SIG-M5 (cell line): Measurements from ENCODE around the gene MARK2.

ENCODE experiments used
- DNase-seq: peaks from one replicate; lab custom pipeline; 2025; lab: John Stamatoyannopoulos, UW

Gene MARK2

DNA sequence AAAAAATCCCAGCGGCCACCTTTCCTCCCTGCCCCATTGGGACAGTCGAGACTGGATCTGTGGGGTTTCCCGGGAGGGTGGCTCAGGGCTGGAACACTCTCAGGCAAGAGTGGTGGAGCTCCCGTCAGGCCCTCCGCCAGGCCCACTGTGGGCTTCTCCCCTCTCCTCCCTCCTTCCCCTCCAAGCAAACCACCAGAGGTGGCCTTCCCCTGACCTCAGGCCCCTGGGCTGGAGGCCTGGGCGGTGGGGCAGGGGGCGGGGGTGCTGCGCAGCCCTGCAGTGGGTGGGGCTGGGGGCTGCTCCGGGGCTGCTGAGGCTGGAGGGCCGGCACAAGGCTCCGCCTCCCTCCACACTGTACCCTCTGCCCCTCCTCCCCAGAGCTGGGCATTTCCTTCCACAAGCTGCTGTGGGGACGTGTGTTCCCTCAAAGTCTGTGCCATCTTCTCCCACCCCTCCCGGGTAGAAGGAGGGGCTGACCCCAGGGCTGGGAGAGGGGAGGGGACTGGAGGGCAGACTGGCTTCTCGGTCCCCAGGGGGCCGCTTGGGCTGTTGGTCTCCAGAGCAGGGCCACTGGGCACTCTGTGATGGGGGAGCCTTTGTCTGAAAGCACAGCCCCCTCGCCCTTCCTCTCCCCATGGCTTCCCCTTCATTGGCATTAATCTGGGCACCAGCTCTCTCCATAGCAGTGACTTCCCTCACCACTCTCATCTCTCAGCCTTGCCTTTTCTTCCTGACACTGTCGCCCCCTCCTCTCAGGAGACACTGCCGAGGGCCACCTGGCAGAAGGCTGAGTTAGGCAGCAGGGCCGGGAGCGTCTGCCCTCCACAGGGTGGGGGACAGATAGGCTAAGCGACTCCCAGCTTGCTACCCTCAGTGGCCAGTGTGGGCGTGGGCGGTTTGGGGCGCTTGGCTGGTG is 70.9 kb downstream of the MARK2 start:
- DNase-seq, result no peak

DNA sequence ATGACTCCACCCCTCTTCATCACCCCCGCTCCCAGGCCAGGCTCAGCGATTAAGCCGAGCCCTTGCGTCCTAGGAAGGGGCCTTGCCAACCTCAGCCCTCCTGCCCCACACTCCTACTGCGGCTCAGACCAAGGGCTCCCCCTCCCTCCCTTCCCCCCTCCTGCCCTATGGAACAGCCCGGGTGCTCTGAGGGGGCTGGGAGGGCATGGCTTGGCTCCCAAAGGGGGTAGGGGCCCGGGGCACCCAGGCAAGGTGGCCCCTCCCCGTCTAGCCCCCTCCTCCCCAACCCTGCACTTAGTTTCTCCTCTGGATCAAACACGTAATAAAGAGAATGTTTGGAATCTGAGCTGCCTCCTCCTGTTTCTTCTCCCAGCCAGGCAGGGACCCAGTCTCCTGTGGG is 71.8 kb downstream of the MARK2 start:
- DNase-seq, result no peak

DNA sequence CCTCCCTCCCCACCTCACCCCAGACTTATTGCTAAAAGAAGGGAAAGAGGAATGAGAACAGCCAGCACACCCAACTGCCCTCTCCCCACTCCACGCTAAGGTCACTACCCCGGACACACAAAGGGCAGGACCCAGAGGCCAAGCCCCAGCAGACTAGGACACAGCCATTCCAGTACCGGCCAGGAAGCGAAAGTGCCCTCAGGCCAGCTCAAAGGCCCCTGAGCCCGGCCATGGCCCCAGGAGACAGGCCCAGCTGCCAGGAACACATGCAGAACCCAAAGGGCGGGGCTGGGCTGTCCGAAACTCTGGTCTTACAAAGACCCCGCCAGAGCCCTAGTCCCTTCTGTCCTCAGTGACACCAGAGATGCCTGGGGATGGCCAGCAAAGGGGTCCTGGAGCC is 72.5 kb downstream of the MARK2 start:
- no peak for DNase-seq

DNA sequence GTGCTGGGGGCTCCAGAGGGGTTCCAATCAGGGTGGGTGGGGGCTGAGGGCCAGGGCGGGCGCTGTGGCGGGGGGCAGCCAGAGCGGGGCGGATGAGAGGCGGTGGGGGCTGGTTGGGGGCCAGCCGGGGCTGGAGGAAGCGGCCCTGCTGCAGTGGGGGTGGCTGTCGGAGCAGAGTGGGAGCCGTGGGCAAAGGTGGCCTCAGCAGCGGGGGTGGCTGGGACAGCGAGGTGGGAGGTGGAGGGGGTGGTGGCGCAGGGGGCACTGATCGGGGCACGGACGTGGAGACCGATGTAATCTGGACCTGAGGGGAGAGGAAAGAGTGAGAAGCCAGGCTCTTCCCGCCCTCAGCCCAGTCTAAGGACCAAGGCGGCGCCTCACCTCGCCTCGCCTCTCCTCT is 73.0 kb downstream of the MARK2 start:
- no peak for DNase-seq

DNA sequence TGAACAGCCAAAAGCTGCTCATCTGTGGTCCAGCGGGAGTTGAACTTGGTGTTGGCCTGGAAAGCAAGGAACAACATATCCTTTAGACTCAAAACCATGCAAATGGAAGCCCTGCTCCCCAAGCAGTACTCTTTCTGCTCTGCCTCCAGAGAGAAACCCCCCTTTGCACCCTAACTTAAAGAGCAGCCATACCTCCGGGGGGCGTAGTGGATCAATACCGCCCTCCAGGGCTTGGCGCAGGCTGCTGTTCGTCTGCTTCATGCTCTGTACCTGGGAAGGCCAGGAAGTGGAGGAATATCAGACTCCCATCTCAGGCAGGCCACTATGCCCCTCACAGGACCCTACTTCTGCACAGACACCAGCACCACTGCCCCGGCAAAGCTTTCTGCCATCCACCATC is 73.8 kb downstream of the MARK2 start:
- DNase-seq, result no peak

DNA sequence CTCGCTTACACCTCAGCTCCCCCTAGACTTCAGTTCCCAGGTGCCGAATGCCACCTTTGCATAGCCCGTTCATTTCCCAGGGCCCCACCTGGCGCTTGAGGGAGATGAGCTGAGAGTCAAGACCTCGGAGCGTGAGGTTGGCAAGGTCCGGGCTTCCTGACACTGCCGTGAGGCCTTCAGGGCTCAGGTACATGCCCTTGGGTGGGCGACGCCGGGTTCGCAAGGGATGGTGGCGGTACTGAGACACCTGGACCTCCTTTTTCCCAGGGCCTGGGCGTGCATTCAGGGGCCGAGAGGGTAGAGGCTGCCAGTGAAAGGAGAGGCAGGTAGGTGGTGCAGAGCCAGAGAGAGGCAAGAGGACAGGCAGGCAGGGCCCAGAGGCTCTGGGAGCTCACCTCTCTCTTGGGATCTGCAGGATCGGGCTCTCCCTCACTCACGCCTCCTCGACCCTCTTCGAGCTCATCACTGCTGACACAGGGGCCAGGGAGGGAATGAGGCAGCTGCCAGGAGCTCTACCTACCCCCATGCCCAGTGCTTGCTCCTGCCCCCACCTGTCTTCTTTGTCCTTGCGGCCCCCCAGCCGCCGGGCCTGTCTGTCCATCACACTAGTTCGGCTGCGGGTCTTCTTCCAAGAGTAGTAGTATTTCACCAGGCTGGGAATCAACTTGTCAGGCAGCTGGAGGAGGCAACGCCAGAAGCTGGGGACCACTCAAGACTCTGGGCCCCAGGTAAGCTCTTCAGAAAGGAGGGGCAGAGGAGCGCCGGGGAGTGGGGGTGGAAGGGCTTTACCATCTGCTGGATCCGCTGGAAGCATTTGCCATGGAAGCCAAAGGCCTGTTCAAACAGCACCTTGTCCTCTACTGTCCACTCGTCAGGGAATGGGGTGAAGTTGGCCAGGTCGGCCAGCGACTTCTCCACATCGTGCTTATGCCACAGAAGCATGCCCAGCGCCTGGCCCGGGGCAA is 75.2 kb downstream of the MARK2 start:
- DNase-seq, result no peak

DNA sequence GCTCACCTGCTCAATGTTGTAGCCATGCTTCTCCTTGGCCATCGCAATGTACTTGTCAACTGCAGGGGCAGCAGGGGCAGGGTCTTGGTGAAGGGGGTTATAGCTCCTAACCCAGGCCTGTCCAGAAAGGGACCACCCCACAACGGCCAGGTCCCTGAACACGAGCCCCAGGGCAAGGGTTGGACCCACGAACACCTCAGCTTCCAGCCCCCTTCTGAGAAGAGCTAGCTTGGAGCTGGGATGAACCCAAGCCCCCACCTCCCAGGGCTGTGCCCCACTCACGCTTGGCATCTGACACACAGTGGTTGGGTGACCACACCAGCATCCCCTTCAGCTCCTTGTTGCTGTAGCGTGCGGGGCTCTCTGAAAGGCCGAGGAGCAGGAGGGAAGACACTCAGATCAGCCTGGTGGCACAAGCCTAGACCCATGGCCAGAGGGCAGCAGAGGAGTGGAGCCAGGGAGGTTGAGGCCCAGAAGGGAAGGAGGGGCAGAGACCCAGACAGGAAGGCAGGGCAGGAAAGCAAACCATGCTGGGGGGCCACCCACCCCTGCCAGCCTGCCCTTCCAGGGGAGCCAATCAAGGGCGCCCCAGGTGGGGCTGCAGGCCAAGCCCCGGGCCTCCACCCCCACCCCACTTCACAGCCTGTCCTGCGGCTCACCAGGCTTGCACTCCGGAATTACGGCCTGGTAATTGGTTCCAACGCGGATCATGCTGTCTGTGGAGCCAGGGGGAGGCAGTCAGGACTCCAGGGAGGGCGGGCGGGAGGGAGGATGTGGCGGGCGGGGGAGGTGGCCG is 76.2 kb downstream of the MARK2 start:
- DNase-seq, result no peak

DNA sequence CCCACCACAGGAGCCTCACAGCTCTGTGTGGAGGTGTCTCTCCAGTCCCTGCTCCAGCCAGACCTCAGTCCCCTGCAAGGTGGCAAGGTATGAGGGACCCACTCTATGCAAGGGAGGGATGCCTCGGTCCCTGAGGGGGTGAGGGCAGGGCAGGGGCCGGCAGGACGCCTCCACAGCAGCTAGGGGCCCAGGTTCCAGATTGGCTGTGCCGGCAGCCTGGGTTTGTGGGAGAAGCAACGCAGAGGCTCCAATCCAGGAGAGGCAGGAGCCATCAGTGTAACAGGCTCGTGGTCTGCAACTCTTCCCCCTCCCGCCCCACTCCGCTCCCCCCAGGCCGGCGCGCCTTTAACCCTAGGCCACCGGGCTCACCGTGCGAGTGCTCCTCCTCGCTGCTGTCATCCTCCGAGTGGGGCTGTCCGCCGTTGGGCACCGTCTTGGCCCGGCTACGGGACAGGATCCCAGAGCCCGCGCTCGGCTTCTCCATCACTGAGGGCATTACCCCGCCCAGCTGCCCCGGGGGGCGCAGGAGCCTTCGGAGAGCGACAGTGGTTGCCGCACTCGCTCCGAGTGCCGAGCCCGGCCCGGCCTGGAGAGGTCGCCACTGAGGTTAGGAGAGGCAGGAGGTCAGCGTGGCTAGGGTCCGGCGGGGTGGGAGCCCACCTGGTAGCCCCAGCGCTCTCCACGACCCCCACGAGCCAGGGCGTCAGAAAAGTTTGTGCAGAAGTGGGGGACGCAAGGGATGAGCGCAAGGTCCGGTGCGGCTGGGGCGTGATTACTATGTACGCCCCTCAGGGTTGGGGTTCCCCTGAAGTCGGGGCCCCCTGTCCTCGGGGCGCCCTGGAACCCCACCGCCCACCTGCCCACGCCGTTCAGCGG is 77.3 kb downstream of the MARK2 start:
- DNase-seq, result no peak

DNA sequence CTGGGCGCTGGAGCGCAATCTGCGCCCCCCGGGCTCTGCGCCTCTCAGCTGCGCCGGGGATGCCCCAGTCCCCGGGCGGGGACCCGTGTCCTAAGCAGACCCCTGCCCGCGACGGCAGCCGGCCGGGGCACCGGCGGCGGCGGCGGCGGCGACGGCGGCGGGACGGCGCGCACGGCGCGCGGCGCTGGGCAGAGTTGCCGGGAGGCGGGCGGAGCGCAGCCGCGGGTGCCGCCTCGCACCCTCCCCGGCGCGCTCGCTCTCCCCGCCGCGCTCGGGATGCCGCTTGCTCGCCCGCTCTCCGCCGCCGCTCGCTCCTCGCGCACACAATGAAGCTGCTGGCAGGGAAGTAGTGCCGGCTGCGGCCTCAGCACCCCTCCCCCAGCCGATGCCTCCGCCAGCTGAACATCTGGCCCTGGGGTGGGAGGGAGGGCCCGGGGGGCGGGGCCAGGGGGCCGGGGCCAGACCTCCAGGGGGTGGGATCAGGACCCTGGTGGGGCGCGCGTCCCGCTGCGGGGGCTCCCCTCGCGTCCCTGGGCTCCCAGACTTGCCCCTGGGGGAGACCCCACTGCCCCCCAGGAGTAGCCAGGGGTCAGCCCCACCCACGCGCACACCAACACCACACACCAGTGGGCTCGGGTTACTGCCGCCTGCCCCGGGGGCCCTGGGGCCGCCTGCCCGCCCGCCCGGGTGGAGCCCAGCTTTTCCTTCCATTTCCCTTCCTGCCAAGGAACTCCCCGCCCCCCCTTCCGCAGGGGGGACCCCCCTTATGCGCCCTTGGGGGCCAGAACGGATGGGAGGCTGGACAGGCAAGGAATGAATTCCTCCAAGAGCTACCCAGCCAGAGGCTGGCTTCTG is 78.2 kb downstream of the MARK2 start, which contains the start of gene RCOR2:
TSS of gene RCOR2 (minus strand) at position 328 of the 855 bp plus-strand sequence. CDS start 708 bp downstream, outside the sequence.
- no peak for DNase-seq

DNA sequence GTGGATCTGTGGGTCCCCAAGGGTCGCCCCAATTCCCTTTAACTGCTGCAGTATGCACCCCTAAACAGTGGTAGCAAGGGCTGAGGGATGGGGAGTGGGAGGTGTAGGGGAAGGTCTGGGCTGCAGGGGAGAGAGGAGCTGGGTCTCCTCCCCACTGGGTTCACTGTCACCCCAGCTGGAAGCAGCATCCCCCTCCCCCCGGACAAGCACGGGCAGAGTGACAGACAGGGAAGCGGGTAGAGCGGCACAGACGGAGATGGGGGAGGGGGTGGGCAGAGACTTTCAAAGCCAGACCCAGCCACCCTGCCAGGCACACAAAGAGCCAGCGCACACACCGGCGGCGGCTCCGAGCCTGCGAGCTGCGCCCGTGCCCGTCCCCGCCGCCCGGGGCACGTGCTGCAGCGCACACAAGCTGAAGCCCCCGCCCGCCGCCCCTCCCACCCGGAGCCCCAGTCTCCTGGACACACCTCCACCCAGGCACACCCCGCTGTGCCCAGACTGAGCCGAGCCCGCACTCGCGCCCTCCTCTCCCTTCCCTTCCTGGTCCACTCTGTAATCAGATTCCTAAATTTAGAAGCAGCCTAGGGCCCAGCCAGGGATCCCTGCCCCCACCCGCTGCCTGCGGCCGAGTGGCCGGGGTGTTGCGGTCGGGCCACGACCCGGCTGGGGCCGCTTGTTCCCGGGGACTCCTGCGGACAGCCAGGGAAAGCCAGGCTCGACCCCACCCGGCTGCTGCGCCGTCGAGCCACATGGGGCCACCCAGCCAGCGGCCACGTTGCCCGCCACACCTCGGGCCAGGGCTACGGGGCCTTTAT is 79.0 kb downstream of the MARK2 start:
- DNase-seq, result no peak

DNA sequence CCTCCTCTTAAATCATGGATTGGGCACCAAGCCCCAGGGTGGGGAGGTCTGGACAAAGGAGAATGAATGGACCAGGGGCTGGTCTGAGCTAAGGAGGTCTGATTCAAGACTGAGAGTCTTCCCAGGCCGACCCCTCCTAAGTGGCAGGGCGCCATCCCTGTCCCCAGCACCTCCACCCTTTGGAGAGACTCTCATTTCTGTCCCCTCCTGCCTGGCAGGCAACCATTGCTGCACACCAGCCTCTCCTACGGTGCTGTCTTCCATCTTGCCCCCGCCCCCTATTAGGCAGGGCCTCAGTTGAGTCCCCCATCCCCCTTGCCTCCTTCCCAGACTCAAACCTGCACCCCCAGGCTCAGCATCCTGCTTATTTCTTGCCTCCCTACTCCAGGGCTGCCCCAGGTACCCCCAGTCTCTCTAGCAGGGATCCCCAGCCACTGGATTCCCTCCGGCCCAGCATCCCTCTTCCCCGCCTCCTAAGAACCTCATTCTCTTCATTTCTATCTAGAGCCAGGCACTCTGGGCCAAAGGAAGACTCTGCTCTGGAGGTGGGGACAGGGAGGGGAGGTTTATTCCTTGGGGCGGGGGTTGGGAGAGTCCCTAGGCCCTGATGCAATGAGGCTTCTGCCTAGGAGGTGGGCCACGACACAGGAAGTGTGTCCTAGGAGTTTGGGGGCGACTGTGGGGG is 79.7 kb downstream of the MARK2 start:
- DNase-seq, result no peak

DNA sequence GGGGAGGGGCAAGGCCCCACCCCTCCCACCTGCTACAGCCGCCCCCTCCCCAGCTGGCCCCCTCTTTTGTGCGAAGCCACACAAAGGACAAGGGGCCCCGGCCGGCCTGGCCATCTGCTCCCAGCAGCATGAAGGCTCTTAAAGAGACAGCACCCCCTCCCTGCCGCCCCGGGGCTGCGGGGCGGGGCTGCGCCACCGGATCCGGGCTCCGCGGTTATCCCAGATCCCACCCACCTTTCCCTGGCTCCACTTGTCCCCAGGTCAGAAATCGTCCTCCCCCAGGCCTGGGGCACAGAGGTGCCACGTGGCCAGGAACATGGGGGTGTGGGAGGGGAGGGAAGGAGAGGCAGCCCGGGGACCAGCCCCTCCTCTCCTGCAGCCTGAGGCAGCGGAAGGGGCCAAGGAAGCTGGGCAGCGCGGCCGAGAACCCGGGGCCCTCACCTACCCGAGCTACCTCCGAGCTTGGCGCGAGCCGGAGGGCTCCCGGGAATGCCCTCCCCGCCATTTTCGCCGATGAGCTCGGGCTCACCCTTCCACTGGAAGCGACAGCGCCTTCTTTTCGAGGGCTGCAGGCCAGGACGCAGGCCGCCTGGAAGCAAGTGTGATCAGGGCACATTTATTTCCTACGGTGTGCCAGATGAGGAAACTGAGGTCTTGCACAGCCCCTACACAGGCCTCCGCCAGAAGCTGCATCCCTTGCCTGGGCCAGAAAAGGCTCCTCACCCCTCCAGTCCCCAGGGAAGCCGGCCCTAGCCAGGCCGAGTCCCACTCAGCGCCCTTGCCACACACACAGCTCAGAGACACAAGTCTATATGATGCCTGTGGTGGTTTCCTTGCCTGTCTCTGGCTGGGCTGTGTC is 80.6 kb downstream of the MARK2 start:
- no peak for DNase-seq

DNA sequence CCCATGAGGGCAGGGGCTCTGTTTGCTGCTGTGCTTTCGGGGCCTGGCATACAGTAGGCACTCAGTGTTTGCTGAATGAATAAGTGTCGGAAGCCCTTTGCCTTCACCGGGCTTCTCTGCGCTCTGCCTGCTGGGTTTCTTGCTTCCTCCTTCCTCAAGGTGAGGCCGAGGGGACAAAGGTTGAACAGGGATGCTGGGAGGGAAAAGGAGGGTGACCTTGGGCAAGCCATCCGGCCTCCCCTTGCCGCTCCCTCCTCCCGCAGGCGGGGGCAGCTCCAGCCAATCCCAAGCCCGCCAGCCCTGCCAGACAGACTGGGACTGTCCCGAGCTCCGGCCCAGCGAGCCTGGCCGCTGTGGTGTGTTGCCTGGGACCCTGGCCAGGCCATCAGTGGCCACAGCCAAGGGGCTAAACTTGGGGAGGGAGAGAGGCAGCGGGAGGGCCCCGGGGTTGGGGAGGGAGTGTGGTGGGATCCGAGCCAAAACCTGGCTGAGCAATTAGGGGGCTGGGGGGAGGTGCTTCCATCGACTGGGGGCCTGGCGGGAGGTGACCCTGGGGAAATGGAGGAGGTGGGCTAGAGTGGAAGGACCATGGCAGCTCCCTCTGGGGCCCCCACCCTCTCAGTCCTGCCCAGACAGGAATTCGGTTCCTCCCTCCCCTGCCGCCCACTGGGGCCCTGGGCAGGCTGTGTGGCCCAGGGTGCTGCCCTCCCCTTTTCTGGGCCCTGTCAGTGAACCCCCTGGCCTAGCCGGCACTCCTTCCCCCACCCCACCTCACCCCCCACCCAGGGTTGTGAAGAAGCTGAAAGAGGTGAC is 81.4 kb downstream of the MARK2 start:
- no peak for DNase-seq

DNA sequence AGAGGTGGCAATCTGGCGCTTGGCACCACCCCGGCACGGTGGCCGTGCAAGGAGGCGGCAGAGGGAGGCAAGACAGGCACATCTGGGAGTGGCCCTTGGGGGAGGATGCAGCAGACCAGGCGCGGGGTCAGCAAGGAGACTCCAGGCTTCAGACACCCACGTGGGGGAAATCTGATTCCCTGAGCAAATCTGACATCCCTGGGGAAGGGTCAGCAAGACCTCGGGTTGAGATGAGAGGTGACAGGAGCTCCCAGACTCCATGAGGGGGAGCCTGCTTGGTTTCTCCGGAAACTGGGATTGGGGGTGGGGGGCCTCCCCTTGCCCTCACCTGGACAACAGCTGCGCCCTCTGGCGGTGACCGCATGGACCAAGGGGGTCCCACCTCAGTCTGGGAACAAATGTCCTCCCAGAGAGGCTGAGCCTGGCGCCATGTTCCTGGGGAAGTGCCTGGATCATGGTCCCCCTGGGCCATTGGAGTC is 82.1 kb downstream of the MARK2 start:
- no peak for DNase-seq

DNA sequence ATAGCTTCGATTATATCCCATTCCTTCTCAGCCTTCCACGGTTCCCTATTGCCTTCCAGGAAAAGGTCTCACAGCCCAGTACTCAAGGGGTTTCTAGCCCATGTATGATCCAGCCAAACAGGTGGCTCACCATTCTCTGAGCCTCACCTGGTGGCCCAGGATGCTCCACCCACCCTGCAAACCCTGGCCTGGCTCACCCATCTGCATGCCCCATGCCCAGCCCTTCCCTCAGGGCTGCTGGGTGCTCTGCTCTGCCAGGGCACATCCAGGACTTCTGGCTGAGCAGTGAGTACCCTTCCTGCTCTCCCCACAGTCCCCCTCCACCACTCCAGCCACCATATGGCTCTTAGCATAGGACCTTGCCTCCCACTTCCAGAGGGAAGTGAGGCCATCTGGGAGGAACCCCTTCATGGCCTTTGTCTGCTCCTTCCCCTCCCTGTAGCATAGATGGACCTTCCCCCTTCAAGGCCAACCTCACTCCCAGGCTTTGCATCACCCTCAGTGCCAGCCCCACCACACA is 83.8 kb downstream of the MARK2 start:
- DNase-seq, result no peak

DNA sequence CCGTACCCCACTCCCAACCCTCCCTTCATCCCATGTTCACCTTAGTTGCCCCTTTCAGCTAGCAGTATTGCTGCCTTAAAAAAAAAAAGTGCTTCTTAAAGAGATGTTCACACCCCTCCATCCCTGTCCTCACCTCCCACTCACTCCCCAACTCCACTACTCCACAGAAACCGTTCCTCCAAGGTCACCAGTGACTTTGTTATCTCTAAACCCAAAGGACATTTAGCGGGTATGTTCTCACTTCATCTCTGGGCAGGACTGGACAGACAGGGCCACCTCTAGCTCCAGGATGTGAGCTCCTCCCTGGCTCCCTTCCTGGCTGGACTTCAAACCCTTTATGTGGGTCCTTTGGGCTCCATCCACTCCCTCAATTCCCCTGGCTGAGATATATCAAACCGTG is 84.4 kb downstream of the MARK2 start:
- DNase-seq, result no peak
